ENCODE results near the gene TMA16.

DNA sequence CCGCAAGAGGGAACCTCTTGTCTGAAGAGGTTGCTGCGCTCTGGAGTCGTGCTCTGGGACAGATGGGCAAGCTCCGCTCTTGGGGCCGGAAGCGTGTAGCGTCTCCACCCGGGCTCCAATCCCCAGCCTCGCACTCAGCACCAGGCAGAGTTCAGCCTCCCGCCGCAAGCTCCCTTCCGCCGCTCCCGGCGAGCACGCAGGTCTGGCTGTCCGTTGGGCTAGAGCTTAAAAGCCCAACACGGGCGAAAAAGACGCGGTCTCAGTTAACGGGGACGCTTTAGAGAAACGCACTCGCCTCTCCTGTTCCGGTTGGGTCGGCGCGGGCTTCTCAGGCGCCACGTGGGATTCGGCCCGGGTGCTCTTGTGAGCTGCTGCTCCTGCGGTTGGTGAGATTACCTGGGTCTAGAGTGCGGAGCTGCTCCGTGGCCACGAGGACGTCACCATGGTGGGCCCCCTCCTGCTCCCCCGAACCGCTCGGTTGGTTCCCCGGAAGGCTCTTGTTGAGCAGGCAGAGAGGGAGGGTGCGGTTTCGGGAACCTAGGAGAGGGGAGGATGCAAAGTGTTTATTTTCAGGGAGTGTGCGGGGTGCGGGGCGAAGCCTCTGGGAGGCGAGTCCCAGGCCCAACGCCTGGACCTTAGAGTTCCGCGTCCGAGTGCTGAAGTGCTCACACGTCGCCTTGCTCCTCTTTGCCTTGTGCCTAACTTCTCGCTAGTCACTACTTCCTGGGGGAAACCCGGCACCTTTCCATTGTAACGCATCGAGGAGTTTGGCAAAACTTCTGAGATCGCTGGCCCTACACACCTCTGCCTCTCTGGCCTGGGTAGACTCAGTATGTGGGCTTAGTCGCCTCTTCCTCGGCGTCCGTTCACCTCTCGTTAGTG lies at the start of gene TMA16:
- no peak for TF ChIP-seq ZFP30 (CRISPR knock-in tag; IDR thresholded peaks at IDR 0.05)
- no peak for TF ChIP-seq PATZ1 (CRISPR knock-in tag; IDR thresholded peaks at IDR 0.05; ENCODE audit: borderline replicate concordance)
- no peak for TF ChIP-seq ZC3H10 (CRISPR knock-in tag; IDR thresholded peaks at IDR 0.05)
- TF ChIP-seq CSDC2 (CRISPR knock-in tag; IDR thresholded peaks at IDR 0.05): no peak
- TF ChIP-seq ZNF70 (CRISPR knock-in tag; IDR thresholded peaks at IDR 0.05): no peak
- TF ChIP-seq ZNF565 (CRISPR knock-in tag; conservative IDR thresholded peaks at IDR 0.05; ENCODE audit: low read depth): no peak
- 0 out of 2 replicates have a peak, but pooled peaks have one; percentile 2 for TF ChIP-seq GLIS3 (CRISPR knock-in tag; IDR thresholded peaks at IDR 0.05)
- TF ChIP-seq ESRRG (CRISPR knock-in tag; IDR thresholded peaks at IDR 0.05): no peak
- no peak for TF ChIP-seq RARB (CRISPR knock-in tag; IDR thresholded peaks at IDR 0.05)
- TF ChIP-seq ZNF8 (CRISPR knock-in tag; IDR thresholded peaks at IDR 0.05): no peak
- TF ChIP-seq TOX (CRISPR knock-in tag; IDR thresholded peaks at IDR 0.05; ENCODE audit: borderline replicate concordance): no peak
- TF ChIP-seq CSRNP3 (CRISPR knock-in tag; IDR thresholded peaks at IDR 0.05): no peak

Data from SK-N-SH treated with all-trans-retinoic acid at 6 μM for 48 hours (cell line).